Activated CD4-positive, alpha-beta T cell treated with anti-CD3 and anti-CD28 coated beads, Interleukin-2, Interleukin-4, amounts not matched to agents 100 ng/mL and 50 ng/mL, durations not matched to agents 16 hours and 8 hours (primary cell): ENCODE measurements around the gene CDC42EP3.

Source experiments
- DNase-seq: peaks from one replicate; pipeline ENCODE4 v3.0.0-alpha.2; 2020; ENCODE audit warnings: low spot score

CDC42EP3 gene

DNA sequence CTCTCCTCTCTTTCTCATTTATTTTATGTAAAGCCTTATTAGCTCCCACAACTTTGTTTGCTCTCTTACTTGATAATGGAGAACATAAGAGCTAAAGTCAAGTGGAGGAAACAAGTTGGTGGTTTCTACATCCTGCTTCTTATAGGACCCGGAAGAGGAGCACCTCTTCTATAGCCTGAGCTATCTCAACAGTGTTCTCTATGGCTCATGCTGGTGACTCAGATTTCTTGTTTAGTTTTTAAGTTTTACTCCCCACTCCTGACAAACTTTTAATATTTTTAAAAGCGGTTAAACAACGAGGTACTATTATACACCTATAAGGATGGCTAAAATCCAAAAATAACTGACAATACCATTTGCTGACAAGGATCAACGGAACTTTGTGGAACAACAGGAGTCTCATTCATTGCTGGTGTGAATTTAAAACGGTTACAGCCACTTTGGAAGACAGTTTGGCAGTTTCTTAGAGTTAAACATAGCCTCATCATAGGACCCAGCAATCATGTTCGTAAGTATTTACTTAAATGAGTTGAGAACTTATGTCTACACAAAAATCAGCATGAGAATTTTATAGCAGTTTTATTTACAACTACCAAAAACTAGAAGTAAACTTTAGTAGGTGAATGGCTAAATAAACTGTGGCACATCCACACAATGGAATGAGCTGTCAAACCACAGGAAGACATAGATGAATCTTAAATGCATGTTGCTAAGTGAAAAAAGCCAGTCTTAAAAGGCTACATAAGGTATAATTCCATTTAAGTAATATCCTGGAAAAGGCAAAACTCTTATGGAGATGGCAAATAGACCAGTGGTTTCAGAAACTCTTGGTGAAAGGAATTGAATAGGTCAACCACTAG, 12.7 kb upstream of the CDC42EP3 start:
- DNase-seq = peak; percentile 60

DNA sequence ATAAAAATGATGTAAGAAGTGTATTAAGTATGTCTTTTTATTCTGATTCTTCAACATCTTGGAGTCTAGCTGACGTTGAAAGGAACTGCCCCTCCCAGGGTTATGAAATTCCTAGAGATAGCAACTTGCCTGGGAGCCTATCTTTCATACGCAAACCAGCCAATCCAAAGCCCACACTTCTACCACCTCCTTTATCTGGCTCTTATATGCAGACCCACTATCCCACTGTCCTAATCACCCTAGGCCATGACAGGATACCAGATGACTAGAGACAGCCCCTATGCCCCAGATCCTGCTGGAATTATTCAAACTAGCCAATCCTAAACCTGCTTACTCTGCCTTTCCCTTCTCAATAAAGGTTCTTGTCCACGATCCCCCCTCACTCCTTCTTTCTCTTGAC, 11.8 kb upstream of the CDC42EP3 start:
- no peak for DNase-seq

DNA sequence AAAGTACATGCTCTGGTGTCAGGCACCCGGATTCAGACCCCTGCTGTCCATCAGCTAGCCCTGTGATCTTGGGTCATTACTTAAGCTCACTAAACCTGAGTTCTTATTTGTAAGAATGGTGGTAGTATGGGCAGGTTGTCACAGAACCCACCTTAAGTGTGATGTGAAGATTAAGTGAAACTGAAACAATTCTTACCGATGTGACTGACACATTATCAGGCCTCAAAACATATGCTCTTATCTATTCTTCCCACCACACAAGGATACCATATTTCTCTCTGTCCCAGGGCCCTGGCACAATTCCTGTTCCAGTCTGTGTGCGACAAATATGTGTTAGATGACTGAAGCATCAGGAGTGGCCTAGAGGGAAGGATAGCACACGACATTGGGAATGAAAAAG, 11.0 kb upstream of the CDC42EP3 start:
- DNase-seq = no peak

DNA sequence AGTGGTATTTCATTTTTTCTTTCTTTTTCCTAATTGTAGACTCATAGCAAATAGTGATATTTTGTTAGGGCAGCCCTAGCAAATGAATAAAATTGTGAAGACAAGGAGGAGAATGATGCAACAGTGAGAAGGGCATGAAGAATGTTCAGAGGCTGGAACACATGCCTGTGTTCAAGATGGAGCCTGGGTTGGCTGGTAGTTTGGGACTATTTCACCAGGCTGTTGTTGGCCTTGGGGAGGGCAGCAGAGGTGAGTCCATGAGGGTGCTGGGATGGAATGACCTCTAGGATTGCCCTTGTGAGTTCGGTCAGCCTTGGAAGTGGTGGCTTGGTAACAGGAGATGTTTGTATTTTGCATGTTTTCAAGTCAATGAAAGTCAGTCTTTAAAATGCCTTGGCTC, 10.1 kb upstream of the CDC42EP3 start:
- no peak for DNase-seq

DNA sequence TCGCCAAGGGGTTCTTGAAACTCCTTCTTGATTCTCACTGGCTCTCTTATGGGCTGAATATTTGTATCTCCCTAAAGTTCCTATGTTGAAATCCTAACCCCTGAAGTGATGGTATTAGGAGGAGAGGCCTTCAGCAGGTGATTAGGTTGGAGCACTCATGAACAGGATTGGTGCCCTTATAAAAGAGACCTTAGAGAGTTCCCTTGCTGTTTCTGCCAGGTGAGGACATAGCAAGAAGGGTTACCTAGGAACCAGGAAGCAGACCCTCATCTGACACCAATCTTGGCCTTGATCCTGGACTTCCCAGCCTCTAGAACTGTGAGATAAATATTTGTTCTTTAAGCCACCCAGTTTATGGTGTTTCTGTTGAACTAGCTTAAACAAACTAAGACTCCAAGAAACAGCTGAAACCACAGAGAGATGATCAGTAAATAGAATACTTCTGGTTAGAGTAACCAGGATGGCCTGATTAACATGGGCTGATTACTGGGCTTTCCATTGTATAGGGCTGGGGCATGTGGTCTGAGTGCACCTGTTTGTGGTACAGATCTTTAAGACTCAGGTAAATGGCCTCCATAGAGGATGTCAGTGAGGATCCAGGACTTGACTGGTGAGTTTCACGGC, 7.7 kb upstream of the CDC42EP3 start:
- no peak for DNase-seq

DNA sequence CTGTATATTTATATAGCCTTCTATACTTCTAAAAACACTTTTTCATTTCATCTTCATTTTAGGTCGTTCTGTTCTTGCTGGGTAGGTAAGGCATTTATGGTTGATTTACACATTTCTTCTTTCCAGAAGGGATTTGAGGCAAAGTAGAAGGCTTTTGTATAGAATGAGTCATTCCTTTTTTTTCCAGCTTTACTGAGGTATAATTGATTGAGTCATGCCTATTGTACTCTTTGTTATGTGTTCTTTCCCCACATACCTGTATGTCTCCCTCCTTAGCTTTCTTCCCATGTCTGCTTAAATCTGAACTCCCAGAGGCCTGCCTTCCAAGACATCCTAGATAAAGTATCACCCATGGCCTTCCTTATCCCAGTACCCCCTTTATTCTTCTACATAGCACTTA, 4.8 kb upstream of the CDC42EP3 start:
- no peak for DNase-seq

DNA sequence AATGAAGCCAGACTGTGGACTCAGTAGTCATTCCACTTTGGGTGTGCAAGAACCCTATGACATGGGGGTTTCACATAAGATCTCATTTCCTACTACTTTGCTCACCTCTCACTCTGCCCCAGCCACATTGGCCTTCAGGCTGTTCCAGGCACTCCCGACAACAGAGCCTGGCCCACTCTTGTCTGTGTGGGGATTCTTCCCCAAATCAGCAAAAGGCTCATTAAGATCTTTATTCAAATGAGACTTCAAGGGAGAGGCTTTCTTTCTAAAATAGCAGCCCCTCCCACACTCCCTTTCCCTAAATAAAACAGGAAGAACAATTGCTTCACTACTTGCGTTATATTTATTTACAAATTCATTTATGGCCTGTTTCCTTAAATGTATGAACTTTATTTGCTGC, 3.5 kb upstream of the CDC42EP3 start:
- no peak for DNase-seq

DNA sequence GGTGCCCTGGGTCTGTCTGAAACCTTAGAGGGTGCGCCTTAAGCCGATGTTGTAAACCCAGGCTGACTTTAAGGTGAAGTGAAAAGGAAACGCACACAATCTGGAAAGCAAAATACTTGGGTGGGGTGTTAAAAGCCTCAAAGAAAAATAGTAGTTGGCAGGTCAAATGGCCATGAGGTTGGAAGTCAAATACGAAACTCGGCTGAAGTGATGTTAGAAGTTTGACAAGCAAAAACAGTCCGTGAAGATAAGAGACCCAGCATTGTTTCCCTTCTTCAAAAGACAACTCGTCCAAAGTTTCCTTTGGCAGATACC, 1.4 kb upstream of the CDC42EP3 start:
- DNase-seq = no peak

DNA sequence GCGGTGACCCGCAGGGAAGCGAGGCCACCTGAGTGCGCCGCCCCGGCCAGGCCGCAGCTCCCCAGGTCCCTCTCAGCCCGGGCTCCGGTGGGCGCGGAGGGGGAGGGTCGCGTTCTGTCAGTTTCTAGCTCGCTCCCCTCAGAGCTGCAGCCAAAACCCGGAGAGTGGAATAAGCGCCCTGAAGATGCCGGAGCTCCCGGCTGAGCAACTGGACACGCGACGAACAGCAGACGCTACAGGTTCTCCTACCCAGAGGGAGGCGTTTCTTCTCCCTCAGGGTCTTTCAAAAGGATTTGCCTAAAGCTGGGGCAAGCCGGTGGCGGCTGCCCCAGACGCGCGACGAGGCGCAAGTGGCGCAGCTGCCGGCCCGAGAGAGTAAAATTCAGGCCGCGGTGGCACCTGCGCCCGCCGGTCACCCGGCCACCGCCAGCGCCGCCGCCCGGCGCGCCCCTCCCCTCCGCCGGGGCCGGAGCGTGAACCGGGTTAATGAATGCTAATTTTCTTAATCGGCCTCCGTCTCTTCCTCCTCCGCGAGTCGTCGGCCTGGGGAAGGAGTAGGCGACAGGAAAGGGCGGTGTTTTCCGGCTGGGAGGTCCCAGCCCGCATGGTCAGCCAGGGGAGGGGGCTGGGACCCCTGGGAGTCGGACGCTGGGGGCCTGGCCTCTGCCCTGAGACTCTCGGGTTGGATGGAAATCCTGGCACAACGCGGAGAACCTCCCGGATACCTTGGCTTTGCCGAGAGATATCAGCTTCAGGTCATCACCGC, 845 bp upstream of the CDC42EP3 start:
- DNase-seq = peak; percentile 64

DNA sequence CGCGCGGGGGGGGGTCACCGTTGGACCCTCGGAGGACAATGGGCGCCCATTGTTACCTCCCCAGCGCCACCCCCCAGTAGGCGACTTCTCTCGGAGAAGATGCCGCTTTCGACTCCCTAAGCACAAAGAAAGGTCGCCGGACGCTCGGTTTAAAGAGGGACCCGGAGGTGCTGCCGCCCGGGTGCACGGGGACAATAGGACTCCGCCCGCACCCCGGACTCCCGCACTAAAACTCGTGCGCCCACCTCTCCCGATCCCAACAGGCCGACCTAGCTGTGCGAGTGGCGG, 318 bp upstream of the CDC42EP3 start:
- no peak for DNase-seq

DNA sequence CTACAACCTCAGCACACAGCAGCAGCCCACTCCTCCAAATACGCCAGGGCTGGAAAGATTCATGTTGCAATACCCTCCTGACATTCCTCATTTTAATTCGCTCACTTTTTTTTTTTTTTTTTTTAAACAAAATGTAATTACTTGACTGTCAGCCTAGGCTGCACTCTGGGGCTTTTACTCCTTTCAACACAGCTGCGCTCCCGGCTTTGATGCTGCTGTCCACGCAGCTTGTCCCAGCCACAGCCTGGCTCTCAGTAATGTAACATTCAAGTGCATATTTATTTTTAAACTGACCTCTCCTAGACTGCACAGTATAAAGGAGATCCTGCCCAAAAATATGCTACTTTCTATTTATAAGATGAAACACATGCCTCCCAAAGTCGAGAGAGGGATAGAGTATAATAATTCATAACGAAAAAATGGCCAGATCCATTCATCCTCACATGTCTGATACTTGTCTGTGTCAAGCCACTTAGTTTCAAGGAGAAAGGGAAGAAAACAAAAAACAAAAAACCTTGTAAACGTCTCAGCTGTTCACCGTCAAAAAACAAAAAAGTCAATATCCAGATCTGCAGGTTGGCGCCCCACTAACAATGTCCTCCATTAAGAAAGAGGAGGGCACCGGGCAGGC, 949 bp downstream of the CDC42EP3 start:
- no peak for DNase-seq

DNA sequence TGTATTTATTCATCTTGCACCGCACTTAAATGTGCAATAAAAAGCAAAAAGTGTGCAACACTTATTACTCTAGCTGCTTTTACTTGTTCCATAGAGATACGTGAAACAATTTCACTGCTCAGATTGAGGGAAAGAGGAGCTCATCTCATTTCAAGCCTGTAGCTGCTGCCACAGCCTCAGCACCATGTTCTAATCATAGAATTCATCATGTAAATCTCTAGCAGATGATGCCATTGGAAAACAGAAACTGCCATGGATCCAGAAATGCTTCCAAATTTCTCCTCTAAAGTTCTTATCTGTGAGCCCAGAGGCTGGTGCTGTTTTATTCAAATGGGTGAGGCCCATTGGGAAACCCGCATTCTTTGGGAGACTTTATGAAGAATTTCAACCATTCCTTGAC, 2.0 kb downstream of the CDC42EP3 start:
- DNase-seq = no peak

DNA sequence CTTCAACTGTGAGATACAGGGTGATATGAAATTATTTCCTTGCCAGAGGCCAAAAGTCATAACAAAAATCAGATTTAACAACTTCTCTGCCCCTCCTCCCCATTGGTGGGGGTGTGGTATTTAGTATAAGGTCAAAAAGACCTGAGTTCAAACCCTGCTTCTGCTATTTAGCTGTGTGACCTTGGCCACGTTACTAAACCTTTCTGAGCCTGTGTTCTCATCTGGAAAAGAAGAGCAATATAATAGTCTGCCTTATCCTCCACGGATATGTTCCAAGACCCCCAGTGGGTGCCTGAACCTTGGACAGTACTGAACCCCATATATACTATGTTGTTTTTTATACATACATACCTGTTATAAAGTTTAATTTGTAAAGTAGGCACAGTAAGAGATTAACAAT, 3.7 kb downstream of the CDC42EP3 start:
- DNase-seq = no peak

DNA sequence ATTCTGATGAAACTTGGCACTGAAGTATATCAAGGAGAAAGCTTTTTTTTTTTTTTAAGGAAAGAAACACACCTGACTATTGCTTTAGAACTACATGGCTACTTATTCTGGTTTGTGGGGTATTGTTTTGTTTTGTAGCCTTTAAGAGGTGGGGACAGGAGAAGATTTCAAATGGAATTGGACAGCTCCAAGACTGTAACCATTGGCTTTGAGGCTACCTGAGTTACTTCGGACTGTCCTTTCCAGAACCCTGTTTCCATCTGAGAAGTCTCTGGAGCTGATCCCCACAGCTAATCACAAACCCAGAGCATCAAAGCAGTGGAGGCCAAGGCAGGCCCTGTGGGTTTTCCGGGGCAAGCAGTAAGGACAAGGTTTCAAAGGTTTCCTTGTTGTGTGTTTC, 4.7 kb downstream of the CDC42EP3 start:
- no peak for DNase-seq

DNA sequence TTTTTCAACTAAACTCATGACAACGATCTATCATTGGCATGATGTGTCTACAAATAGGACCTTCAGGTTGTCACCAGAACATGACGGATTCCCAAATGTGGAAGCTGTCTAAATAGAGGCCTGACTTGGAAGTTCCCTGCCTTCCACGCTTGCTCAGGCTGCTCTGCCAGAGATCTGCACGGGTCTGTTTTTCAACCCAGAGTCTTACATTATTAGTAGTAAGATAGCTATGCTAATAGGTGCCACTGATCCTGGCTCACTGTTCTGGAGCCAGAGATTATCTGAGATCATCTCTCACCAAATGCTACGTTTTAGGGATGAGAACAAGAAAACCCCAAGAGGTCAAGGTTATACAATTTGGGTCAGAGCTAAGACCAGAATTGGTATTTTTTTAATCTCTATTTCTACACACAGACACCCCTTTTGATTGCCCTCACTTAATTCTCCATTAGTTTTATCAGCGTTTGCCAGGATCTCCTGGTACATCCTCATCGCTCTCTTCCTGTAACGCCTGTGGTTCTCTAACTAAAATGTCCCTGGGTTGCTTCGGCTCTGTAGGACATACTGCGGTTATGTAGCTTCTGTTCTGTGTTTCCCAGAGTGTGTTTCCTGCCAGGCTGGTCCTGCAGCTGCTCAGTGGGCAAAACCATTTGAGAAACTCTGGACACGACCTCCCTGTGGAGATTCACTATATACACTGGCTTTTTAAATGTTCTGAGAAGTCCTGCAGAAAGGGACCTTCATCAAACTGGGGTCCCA, 5.7 kb downstream of the CDC42EP3 start:
- no peak for DNase-seq

DNA sequence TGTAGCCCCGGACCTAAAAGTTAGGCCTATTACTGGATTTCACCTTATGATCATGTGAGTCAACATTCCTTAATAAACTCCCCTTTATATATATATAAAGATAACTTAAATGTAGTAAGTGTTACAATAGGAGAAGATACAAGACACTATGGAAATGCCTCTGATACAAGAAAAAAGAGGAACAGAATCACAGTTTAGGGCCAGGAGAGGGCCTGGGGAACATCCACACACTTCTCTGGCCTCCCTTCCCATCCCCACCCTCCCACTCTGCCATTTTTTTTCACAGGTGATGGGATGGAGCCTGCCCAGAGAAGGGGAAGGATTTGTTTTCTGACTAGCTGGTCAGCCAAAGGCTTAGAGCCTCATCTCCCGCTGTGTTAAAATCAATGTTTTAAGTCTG, 6.4 kb downstream of the CDC42EP3 start:
- DNase-seq = no peak

DNA sequence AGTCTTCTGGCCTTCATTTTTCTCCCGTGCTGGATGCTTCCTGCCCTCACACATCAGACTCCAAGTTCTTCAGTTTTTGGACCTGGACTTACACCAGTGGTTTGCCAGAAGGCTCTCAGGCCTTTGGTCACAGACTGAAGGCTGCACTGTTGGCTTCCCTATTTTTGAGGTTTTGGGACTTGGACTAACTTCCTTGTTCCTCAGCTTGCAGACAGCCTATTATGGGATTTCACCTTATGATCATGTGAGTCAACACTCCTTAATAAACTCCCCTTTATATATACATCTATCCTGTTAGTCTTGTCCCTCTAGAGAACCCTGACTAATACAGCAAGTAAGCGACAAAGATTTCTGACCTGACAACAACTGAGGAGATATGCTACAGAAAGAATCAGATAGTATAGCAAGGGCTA, 7.2 kb downstream of the CDC42EP3 start:
- DNase-seq = no peak

DNA sequence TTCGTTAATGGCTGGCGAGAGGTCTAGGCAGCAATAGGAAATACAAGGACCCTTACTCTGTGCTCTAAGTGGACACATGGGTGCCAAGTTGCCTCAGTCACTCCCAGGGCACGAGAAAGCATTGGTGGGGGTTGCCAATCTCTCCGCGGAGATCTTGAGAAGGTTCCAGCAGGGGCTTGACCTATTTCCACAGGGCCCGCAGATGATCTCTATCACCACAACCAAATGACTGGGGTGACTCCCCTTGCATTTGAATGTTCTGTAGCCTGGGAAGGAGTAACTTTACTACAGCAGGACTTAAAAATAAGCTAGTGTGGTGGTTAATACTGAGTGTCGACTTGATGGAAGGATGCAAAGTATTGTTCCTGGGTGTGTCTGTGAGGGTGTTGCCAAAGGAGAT, 8.1 kb downstream of the CDC42EP3 start:
- DNase-seq = no peak

DNA sequence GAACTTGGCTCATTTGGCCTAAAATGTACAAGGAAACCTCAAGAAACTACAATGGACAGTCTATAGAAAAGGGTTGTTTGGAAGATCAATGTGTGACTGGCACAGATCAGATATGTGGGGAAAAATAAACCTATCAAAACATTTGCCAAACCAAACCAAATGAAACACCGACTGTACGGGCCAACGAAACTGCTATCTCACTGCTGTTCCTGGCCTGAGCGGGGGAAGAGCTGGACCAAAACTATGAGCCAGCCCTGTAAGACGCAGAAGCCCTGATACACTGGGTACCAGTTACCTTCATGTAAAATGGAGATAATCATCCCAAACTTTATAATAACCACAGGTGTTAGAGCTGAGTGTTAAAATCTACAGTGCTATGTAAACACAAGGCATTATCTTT, 11.7 kb downstream of the CDC42EP3 start:
- no peak for DNase-seq

DNA sequence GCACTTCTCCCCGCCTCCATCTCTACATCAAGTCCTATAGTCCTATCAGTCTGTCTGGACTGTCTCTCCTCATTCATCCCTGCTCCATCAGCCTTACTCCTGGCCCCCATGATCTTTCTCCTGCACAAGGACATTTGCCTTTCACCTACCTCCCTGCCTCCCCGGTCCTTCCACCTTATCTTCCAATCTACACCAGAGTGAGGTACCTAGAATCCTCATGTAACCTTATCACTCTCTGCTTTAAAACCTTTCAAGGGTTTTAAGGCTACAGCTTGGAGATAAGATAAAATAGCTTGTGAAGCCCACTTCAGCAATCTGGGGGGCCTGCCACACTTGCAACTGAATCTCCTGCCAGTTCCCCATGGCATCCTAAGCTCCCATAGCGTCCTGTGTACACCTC, 12.8 kb downstream of the CDC42EP3 start:
- DNase-seq = no peak

DNA sequence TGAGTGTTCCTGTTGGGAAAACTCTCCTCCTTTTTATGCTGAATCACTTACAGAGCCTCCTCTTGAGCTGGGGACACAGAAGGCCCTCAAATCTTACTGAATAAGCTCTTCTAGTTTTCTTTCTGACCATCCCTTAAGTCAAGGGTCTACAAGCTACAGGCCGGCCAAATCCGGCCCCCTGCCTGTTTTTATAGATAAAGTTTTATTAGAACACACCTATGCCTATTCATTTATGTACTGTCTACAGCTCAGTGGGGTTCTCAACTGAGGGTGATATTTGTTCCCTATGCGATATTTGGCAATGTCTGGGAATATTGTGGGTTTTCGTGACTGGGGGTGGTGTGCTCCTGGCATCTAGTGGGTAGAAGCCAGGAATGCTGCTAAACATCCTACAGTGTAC, 14.0 kb downstream of the CDC42EP3 start:
- DNase-seq = no peak
